Keratinocyte (primary cell): ENCODE results near the gene SANBR. TPM values are rescaled to one million over a fixed set of nuclear protein-coding genes. Genes with fewer than 3 reads are reported as not detected.

Experiments
- DNase-seq: peaks from one replicate; pipeline ENCODE4 v3.0.0-alpha.2; 2011; ENCODE audit warnings: low read depth, missing footprints, low spot score
- FAIRE-seq: peaks from 2 replicates; lab custom pipeline; 2011; peaks lifted over from hg19 to GRCh38; lab: Jason Lieb, UNC
- H2AFZ ChIP-seq: 2 replicates; pipeline ENCODE4 v1.6.0; 2012; ENCODE audit warnings: low read length, control low read depth, inconsistent platforms; ENCODE audit not compliant: control insufficient read depth
- H3K27ac ChIP-seq: 2 replicates; pipeline ENCODE4 v1.5.1; 2011; ENCODE audit warnings: low read length; ENCODE audit not compliant: control insufficient read depth, insufficient read depth
- H3K27me3 ChIP-seq: 3 replicates; pipeline ENCODE4 v1.6.0; 2011; ENCODE audit warnings: low read length; ENCODE audit not compliant: control insufficient read depth, insufficient read depth; ENCODE audit errors: extremely low read depth
- H3K36me3 ChIP-seq, 2 experiments: 2 replicates in 1 of 2; 3 replicates in 1 of 2; pipeline ENCODE4 v1.5.1; 2011; ENCODE audit warnings: low read length in 2 of 2, mild to moderate bottlenecking in 1 of 2; ENCODE audit not compliant: control insufficient read depth in 2 of 2, insufficient read depth in 2 of 2; ENCODE audit errors: extremely low read depth in 1 of 2
- H3K4me1 ChIP-seq: 3 replicates; pipeline ENCODE4 v1.5.1; 2011; ENCODE audit warnings: low read length; ENCODE audit not compliant: control insufficient read depth, insufficient read depth; ENCODE audit errors: extremely low read depth
- H3K4me2 ChIP-seq: 3 replicates; pipeline ENCODE4 v1.6.0; 2011; ENCODE audit warnings: low read depth, low read length; ENCODE audit not compliant: control insufficient read depth, insufficient read depth; ENCODE audit errors: extremely low read depth
- H3K4me3 ChIP-seq, 3 experiments: fragments of 200-600 bp in 1 of 3; sonication (generic) in 1 of 3; 2 replicates in 2 of 3; 3 replicates in 1 of 3; pipeline ENCODE4 v1.5.1; 2011 to 2016; ENCODE audit warnings: low read length in 3 of 3, mild to moderate bottlenecking in 3 of 3, control low read depth in 2 of 3, inconsistent platforms in 1 of 3, low read depth in 1 of 3, mixed read lengths in 1 of 3, mixed run types in 1 of 3, moderate library complexity in 1 of 3; ENCODE audit not compliant: control insufficient read depth in 2 of 3, insufficient read depth in 2 of 3; ENCODE audit errors: extremely low read depth in 1 of 3
- H3K79me2 ChIP-seq: 2 replicates; pipeline ENCODE4 v1.6.0; 2012; ENCODE audit warnings: low read length; ENCODE audit not compliant: control insufficient read depth, insufficient read depth
- H3K9ac ChIP-seq: 3 replicates; pipeline ENCODE4 v1.6.0; 2011; ENCODE audit warnings: low read length; ENCODE audit not compliant: control insufficient read depth, insufficient read depth; ENCODE audit errors: extremely low read depth
- H3K9me1 ChIP-seq: 3 replicates; pipeline ENCODE4 v1.6.0; 2011; ENCODE audit warnings: low read length; ENCODE audit not compliant: control insufficient read depth, insufficient read depth; ENCODE audit errors: extremely low read depth
- H3K9me3 ChIP-seq: 2 replicates; pipeline ENCODE4 v1.5.1; 2012; ENCODE audit warnings: low read depth, low read length; ENCODE audit not compliant: control insufficient read depth
- H4K20me1 ChIP-seq: 3 replicates; pipeline ENCODE4 v1.6.0; 2011; ENCODE audit warnings: low read length; ENCODE audit not compliant: control insufficient read depth, insufficient read depth; ENCODE audit errors: extremely low read depth
- EZH2 ChIP-seq: IDR thresholded peaks from one replicate; pipeline ENCODE4 v1.6.1; 2012; ENCODE audit warnings: inconsistent platforms, mild to moderate bottlenecking, low read length, moderate library complexity
- dilution Hi-C: fragments of 300-500 bp; cut with MboI; formaldehyde crosslinking; loops from one replicate; pipeline ENCODE4 v1.7.0; 2020; ENCODE audit warnings: low sequenced_read_pairs; ENCODE audit not compliant: extremely low pct_ligation_motif_present
- polyA plus RNA-seq, 5 experiments: library from polyadenylated mRNA; depleted of rRNA in 3 of 5; stranded (reverse) in 3 of 5; stranded (forward) in 1 of 5; unstranded in 1 of 5; fragments of >200 nt; gene quantifications; 1 replicate in 1 of 5; 2 replicates in 3 of 5; 3 replicates in 1 of 5; pipeline versions ENCODE4 v1.2.1 to v1.2.3, GENCODE V29; 2011 to 2012; ENCODE audit warnings: missing spikeins in 2 of 5, low read depth in 1 of 5, low replicate concordance in 1 of 5
- TF ChIP-seq, protein P1 (sequence below), 3 experiments: IDR thresholded peaks in 1 of 3; conservative IDR thresholded peaks in 1 of 3; optimal IDR thresholded peaks in 1 of 3; 2 replicates in 2 of 3; 3 replicates in 1 of 3; pipeline versions ENCODE3 to v1.5.1; 2011; ENCODE audit warnings: low read length in 3 of 3, mild to moderate bottlenecking in 3 of 3, moderate library complexity in 2 of 3, control low read depth in 1 of 3, inconsistent platforms in 1 of 3; ENCODE audit not compliant: insufficient read depth in 2 of 3; ENCODE audit errors: extremely low read depth in 1 of 3

The SANBR gene
- polyA plus RNA-seq, 1 donor (not counting 4 experiments of a cell fraction or from before 2014, with no cell fraction given): 7.0 TPM

DNA sequence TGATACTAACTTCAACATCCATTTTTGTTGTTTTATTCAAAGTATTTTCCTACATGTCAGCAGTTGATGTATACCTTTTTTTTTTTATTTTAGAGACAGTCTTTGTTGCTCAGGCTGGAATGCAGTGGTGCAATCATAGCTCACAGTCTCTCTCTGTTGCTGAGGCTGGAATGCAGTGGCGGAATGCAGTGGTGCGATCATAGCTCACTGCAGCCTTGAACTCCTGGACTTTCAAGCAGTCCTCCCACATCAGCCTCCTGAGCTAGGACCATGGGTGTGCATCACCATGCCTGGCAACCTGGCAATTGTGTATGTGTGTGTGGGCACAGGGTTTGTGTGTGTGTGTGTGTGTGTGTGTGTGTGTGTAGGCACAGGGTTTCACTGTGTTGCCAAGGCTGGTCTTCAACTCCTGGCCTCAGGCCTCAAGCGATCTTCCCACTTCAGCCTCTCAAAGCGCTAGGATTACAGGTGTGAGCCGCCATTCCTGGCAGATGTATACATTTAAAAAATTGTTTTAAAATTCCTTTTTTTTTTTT, 24.8 kb downstream of the SANBR start:
- no peak overlapping the region for H3K9ac ChIP-seq
- no peaks in the 10 kb centered on the region for H3K9me3 ChIP-seq
- no peak overlapping the region for H3K27ac ChIP-seq
- TF ChIP-seq, protein P1, sequence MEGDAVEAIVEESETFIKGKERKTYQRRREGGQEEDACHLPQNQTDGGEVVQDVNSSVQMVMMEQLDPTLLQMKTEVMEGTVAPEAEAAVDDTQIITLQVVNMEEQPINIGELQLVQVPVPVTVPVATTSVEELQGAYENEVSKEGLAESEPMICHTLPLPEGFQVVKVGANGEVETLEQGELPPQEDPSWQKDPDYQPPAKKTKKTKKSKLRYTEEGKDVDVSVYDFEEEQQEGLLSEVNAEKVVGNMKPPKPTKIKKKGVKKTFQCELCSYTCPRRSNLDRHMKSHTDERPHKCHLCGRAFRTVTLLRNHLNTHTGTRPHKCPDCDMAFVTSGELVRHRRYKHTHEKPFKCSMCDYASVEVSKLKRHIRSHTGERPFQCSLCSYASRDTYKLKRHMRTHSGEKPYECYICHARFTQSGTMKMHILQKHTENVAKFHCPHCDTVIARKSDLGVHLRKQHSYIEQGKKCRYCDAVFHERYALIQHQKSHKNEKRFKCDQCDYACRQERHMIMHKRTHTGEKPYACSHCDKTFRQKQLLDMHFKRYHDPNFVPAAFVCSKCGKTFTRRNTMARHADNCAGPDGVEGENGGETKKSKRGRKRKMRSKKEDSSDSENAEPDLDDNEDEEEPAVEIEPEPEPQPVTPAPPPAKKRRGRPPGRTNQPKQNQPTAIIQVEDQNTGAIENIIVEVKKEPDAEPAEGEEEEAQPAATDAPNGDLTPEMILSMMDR (optimal IDR thresholded peaks at IDR 0.05 in 1 of 3, IDR thresholded peaks at IDR 0.05 in 1 of 3, conservative IDR thresholded peaks at IDR 0.05 in 1 of 3; ENCODE audit: extremely low read depth in 1 of 3, insufficient read depth in 2 of 3, low read length in 3 of 3): no peak
- TF ChIP-seq EZH2: no peak
- no peak overlapping the region for H2AFZ ChIP-seq
- no peak overlapping the region for H3K4me2 ChIP-seq
- H3K79me2 ChIP-seq: no peaks in the 10 kb centered on the region
- no peaks in the 10 kb centered on the region for H3K27me3 ChIP-seq
- FAIRE-seq (no peak), DNase-seq (no peak)
- H3K9me1 ChIP-seq: no peaks in the 10 kb centered on the region
- no peak overlapping the region for H3K4me3 ChIP-seq
- H3K4me1 ChIP-seq: no peaks in the 10 kb centered on the region
- dilution Hi-C loops: no loop called here
- H3K36me3 ChIP-seq: peaks cover 0 to 2% of the 10 kb centered on the region in 2 experiments
- no peaks in the 10 kb centered on the region for H4K20me1 ChIP-seq

DNA sequence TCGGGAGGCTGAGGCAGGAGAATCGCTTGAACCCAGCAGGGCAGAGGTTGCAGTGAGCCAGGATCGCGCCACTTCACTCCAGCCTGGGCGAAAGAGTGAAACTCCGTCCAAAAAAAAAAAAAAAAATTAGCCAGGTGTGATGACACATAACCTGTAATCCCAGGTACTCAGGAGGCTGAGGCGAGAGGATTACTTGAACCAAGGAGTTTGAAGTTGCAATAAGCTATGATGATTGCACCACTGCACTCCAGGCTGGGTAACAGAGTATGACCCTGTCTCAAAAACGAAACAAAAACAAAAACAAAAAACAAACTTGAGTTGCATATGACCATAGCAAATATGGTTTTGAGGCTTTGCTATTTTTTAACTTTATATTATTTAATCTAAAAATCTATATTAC, 25.8 kb downstream of the SANBR start:
- dilution Hi-C loops: no loop called here
- Histone ChIP-seq H3K4me1 (no peaks in the 10 kb centered on the region), H3K9me1 (no peaks in the 10 kb centered on the region), H3K4me2 (no peak overlapping the region), H3K4me3 (no peak overlapping the region), H3K36me3 (peaks cover 0 to 2% of the 10 kb centered on the region in 2 experiments), H2AFZ (no peak overlapping the region), H3K9me3 (no peaks in the 10 kb centered on the region), H3K27ac (no peak overlapping the region), H3K27me3 (no peaks in the 10 kb centered on the region), H3K79me2 (no peaks in the 10 kb centered on the region), H4K20me1 (no peaks in the 10 kb centered on the region), H3K9ac (no peak overlapping the region)
- DNase-seq (no peak), FAIRE-seq (no peak)
- TF ChIP-seq, protein P1 (optimal IDR thresholded peaks at IDR 0.05 in 1 of 3, IDR thresholded peaks at IDR 0.05 in 1 of 3, conservative IDR thresholded peaks at IDR 0.05 in 1 of 3; ENCODE audit: extremely low read depth in 1 of 3, insufficient read depth in 2 of 3, low read length in 3 of 3): no peak
- no peak for TF ChIP-seq EZH2
